Osteocyte (in vitro differentiated cells): ENCODE results near the gene BCKDHB. TPM values are rescaled to one million over a fixed set of nuclear protein-coding genes. Genes with fewer than 3 reads are reported as not detected.

Experiments used
- DNase-seq: peaks from one replicate; pipeline ENCODE4 v3.0.0; 2021; ENCODE audit warnings: mixed read lengths; ENCODE audit not compliant: unreplicated experiment; ENCODE audit errors: extremely low spot score
- H3K27ac Mint-ChIP-seq: one replicate; pipeline ENCODE4 v1.8.0; 2021; ENCODE audit warnings: mild to moderate bottlenecking, mixed read lengths; ENCODE audit not compliant: unreplicated experiment
- H3K27me3 Mint-ChIP-seq: one replicate; pipeline ENCODE4 v1.8.0; 2021; ENCODE audit warnings: mixed read lengths; ENCODE audit not compliant: unreplicated experiment
- H3K36me3 Mint-ChIP-seq: one replicate; pipeline ENCODE4 v1.8.0; 2021; ENCODE audit warnings: mixed read lengths; ENCODE audit not compliant: unreplicated experiment
- H3K4me1 Mint-ChIP-seq: one replicate; pipeline ENCODE4 v1.8.0; 2021; ENCODE audit warnings: mixed read lengths; ENCODE audit not compliant: unreplicated experiment
- H3K4me3 Mint-ChIP-seq: one replicate; pipeline ENCODE4 v1.8.0; 2021; ENCODE audit warnings: mild to moderate bottlenecking, moderate library complexity, mixed read lengths; ENCODE audit not compliant: unreplicated experiment
- H3K9me3 Mint-ChIP-seq: one replicate; pipeline ENCODE4 v1.8.0; 2021; ENCODE audit warnings: mixed read lengths; ENCODE audit not compliant: unreplicated experiment
- CTCF ChIP-seq: fragments of 200-600 bp; sonication (generic); IDR thresholded peaks from 2 replicates; pipeline ENCODE4 v1.5.0; 2021; ENCODE audit warnings: antibody characterized with exemption, mild to moderate bottlenecking, moderate library complexity
- total RNA-seq: library from RNA; stranded (reverse); gene quantifications from 2 replicates; pipeline ENCODE4 v1.2.1, GENCODE V29; 2021

BCKDHB gene
- total RNA-seq, 1 donor from 2014 or later: 20.4 TPM

- peaks cover 2% of the 10 kb centered on the region for H3K36me3 Mint-ChIP-seq
- peaks cover 1% of the 10 kb centered on the region for H3K4me1 Mint-ChIP-seq
- DNase-seq: no peak
- H3K9me3 Mint-ChIP-seq: peaks cover 28% of the 10 kb centered on the region
- no peak overlapping the region for H3K4me3 Mint-ChIP-seq
- H3K27ac Mint-ChIP-seq: no peak overlapping the region
- TF ChIP-seq CTCF: no peak
- no peaks in the 10 kb centered on the region for H3K27me3 Mint-ChIP-seq
Observed at GRCh38 chr6:80376411-80376810, 269.9 kb downstream of the BCKDHB start.

- DNase-seq: no peak
- Mint-ChIP-seq H3K4me1 (peaks cover 14% of the 10 kb centered on the region), H3K27ac (no peak overlapping the region), H3K9me3 (peaks cover 2% of the 10 kb centered on the region), H3K36me3 (no peaks in the 10 kb centered on the region), H3K27me3 (no peaks in the 10 kb centered on the region), H3K4me3 (no peak overlapping the region)
- no peak for TF ChIP-seq CTCF
Observed at GRCh38 chr6:80380566-80380965, 274.1 kb downstream of the BCKDHB start.

GRCh38 chr6:80382811-80383210 is 276.3 kb downstream of the BCKDHB start:
- Mint-ChIP-seq H3K4me3 (no peak overlapping the region), H3K4me1 (peaks cover 14% of the 10 kb centered on the region), H3K36me3 (no peaks in the 10 kb centered on the region), H3K9me3 (no peaks in the 10 kb centered on the region), H3K27ac (peak overlapping the region; percentile 5), H3K27me3 (no peaks in the 10 kb centered on the region)
- no peak for TF ChIP-seq CTCF
- no peak for DNase-seq

GRCh38 chr6:80388507-80388906 is 282.0 kb downstream of the BCKDHB start:
- Mint-ChIP-seq H3K27me3 (no peaks in the 10 kb centered on the region), H3K4me3 (no peak overlapping the region), H3K4me1 (peaks cover under 1% of the 10 kb centered on the region), H3K27ac (no peak overlapping the region), H3K36me3 (no peaks in the 10 kb centered on the region), H3K9me3 (peaks cover 4% of the 10 kb centered on the region)
- TF ChIP-seq CTCF: no peak
- DNase-seq: no peak

Other genes with a start within 250 kb of the BCKDHB start
- 4.8 and 6.0 TPM in 2 replicates for gene ELOVL4, start 159.1 kb upstream of the BCKDHB start, total RNA-seq
- 4.3 and 4.5 TPM in 2 replicates for gene TTK, start 102.0 kb upstream of the BCKDHB start, total RNA-seq